ENCODE data around the gene TMEM255B.

TMEM255B gene

GRCh38 chr13:113859311-113860050 lies 100.5 kb downstream of the TMEM255B start:
- DNase-seq (ENCODE audit: low read depth in 3 of 3): no peak

DNA sequence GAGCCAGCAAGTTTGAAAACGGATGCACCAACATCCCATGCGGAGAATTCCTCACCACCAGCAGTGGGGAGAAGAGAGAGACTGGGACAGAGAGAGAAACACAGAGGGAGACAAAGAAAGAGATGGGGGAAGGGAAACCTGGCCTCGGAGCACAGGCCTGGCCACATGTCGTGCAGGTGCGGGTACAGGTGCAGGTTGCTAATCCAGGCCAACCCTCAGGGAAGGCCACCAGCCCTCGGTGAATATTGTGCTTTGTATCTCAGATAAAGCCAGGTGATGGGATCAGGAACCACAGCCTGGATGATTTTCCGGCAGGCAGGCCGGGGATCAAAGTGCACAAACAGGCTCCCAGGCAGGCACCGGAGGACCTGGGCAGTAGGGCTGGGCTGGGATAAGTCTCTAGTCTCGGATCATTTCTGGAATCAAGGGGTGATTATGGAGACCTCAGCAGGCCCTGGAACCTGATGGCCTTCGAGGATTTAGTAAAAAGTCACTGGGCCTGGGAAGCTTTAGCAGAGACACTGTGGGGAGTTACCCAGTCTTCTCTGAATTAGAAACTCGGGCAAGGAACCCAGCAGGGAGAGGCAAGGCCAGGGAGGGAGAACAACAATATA lies 101.1 kb downstream of the TMEM255B start:
- no peak for DNase-seq (ENCODE audit: low read depth in 3 of 3)

DNA sequence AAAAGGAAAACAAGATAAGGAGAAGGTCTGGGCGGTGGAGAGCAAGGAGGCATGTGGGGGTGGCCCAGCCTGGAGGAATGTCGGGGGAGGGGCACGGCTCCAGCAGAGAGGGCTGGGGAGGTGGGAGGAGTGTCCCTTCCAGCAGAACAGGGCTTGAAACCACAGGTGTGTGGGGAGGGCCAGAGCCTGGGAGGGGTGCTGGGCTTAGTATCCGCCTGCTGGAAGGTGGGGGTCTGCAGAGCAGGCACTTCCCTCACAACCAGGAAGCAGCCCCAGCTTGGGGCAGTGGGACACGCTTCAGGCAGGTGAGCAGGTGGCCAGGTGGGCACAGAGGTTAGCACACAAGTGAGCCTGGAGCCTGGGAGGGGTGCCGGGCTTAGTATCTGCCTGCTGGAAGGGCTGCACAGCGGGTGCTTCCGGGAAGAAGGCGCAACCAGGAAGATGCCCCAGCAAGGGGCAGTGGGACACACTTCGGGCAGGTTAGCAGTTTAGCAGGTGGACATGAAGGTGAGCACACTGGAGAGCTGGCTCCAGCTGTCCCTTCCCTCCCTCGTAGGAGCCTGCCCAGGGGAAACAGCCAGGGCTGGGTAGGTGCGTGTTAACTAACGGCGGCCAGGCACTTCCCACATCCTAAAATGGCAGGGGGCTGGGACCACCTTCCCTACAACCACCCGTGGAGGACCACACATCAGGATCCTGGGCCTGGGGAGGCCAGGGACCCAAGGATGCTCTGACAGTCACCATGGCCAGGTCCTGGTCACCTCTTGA lies 101.8 kb downstream of the TMEM255B start:
- DNase-seq (ENCODE audit: low read depth in 3 of 3): no peak

GRCh38 chr13:113861433-113862030 lies 102.5 kb downstream of the TMEM255B start:
- no peak for DNase-seq (ENCODE audit: low read depth in 3 of 3)

- DNase-seq (ENCODE audit: low read depth in 3 of 3): no peak
Measured at GRCh38 chr13:113862191-113862930, 103.3 kb downstream of the TMEM255B start.

DNA sequence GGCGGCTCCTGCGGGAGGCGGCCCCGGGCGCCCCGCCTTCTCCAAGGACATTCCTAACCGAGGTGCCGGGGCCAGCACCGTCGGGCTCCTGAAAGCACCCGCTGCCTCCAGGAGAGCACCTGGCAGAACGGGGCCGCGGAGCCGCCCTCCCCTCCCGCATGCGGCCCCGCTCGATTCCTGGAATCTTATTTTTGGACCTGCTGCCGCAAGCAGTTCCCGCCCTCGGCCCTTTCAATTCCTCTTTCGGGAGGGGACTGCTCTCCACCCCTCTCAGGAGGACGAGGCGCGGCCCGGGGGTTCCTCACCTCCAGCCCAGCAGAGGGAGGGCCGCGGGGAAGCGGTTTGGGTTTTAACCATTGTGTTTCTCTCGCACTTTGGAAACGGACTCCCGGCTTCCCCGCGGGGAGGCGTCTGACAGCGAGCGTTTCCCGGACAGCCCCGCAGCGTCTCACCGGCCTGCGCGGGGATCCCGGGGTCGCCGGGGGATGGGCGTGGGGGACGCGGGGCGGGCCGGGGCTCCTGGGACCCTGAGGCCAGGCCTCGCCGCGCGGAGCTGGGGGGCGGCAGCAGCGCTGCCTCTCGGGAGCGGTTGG lies 104.0 kb downstream of the TMEM255B start:
- no peak for DNase-seq (ENCODE audit: low read depth in 3 of 3)

- no peak for DNase-seq (ENCODE audit: low read depth in 3 of 3)
Measured at GRCh38 chr13:113863524-113864272, 104.7 kb downstream of the TMEM255B start, which contains the start of gene GAS6. GAS6 (minus strand) TSS chr13:113864076; CDS start chr13:113863920, 156 bp downstream.

- DNase-seq (ENCODE audit: low read depth in 3 of 3): no peak
Measured at GRCh38 chr13:113864273-113864890, 105.4 kb downstream of the TMEM255B start.

GRCh38 chr13:113865427-113865826 lies 106.4 kb downstream of the TMEM255B start:
- DNase-seq (ENCODE audit: low read depth in 3 of 3): no peak

Measured in stimulated activated CD4-positive, alpha-beta T cell treated with anti-CD3 and anti-CD28 coated beads, TNF-alpha, amount 100 ng/mL, for 48 hours (primary cell).